ENCODE results near the gene MRM2. TPM values are rescaled to one million over a fixed set of nuclear protein-coding genes. Genes with fewer than 3 reads are reported as not detected.

The MRM2 gene
- total and polyA plus RNA-seq, 8 donors: 9.9 to 22.3 (median 17.9) TPM

- no peak overlapping the region for H3K4me3 ChIP-seq
- TF ChIP-seq POLR2AphosphoS5 (IDR thresholded peaks at IDR 0.05): no peak
- no peak for TF ChIP-seq EP300 (IDR thresholded peaks at IDR 0.05)
- no peak for TF ChIP-seq POLR2A (IDR thresholded peaks at IDR 0.05)
- no peak for TF ChIP-seq CTCF (IDR thresholded peaks at IDR 0.05)
- H3K27ac ChIP-seq: no peak overlapping the region
- WGBS, 5 donors: 81 to 86% (median 83%) methylated on average over 24 to 25 of the region's 25 CpGs
- no peak for DNase-seq
- H3K4me1 ChIP-seq: peaks cover 18 to 50% (median 29%) of the 10 kb centered on the region in 4 donors
- no peaks in the 10 kb centered on the region for H3K27me3 ChIP-seq
- H3K9me3 ChIP-seq: no peaks in the 10 kb centered on the region
- intact Hi-C loops (cut with DNase I; ENCODE audit: low total_unique reads): loop anchor here (10.0 kb wide), 1 partner anchor 100 kb away; no protein-coding TSS in a partner anchor
- peaks cover under 1 to 6% (median 2%) of the 10 kb centered on the region in 4 donors for H3K36me3 ChIP-seq
Observed at GRCh38 chr7:2244404-2244995, 2.5 kb upstream of the MRM2 start.

GRCh38 chr7:2243458-2243857 is 1.5 kb upstream of the MRM2 start:
- Histone ChIP-seq H3K4me1 (peaks cover 18 to 40% (median 27%) of the 10 kb centered on the region in 4 donors), H3K27me3 (no peaks in the 10 kb centered on the region), H3K4me3 (no peak overlapping the region), H3K36me3 (peaks cover 8 to 16% (median 12%) of the 10 kb centered on the region in 4 donors), H3K27ac (no peak overlapping the region), H3K9me3 (no peaks in the 10 kb centered on the region)
- WGBS, 5 donors: 76 to 90% (median 78%) methylated on average over 12 of the region's 12 CpGs
- intact Hi-C loops (cut with DNase I; ENCODE audit: low total_unique reads): loop anchor here (10.0 kb wide), 1 partner anchor 101 kb away; no protein-coding TSS in a partner anchor
- DNase-seq: no peak
- TF ChIP-seq EP300 (IDR thresholded peaks at IDR 0.05): no peak
- TF ChIP-seq POLR2AphosphoS5 (IDR thresholded peaks at IDR 0.05): no peak
- TF ChIP-seq CTCF (IDR thresholded peaks at IDR 0.05): no peak
- no peak for TF ChIP-seq POLR2A (IDR thresholded peaks at IDR 0.05)

GRCh38 chr7:2242541-2243429 is 780 bp upstream of the MRM2 start:
- DNase-seq: peak in 1 of 2 donors; percentile 37
- intact Hi-C loops (cut with DNase I; ENCODE audit: low total_unique reads): loop anchor here (10.0 kb wide), 1 partner anchor 102 kb away; no protein-coding TSS in a partner anchor
- H3K27me3 ChIP-seq: no peaks in the 10 kb centered on the region
- WGBS, 5 donors: 10 to 30% (median 17%) methylated on average over 19 to 21 of the region's 21 CpGs
- H3K4me1 ChIP-seq: peaks cover 18 to 37% (median 27%) of the 10 kb centered on the region in 4 donors
- peak overlapping the region; percentile 69 to 100 (median 98) for H3K4me3 ChIP-seq
- no peaks in the 10 kb centered on the region for H3K9me3 ChIP-seq
- no peak for TF ChIP-seq CTCF (IDR thresholded peaks at IDR 0.05)
- no peak for TF ChIP-seq POLR2AphosphoS5 (IDR thresholded peaks at IDR 0.05)
- peak overlapping the region; percentile 65 to 91 (median 78) for H3K27ac ChIP-seq
- H3K36me3 ChIP-seq: peaks cover 14 to 23% (median 19%) of the 10 kb centered on the region in 4 donors

GRCh38 chr7:2239242-2239641 is 2.8 kb downstream of the MRM2 start:
- Histone ChIP-seq H3K36me3 (peaks cover 25 to 58% (median 50%) of the 10 kb centered on the region in 4 donors), H3K4me3 (no peak overlapping the region), H3K9me3 (no peaks in the 10 kb centered on the region), H3K4me1 (peaks cover 18 to 30% (median 27%) of the 10 kb centered on the region in 4 donors), H3K27ac (no peak overlapping the region), H3K27me3 (no peaks in the 10 kb centered on the region)
- no peak for DNase-seq
- intact Hi-C loops (cut with DNase I; ENCODE audit: low total_unique reads): no loop called here
- TF ChIP-seq EP300 (IDR thresholded peaks at IDR 0.05) (no peak), CTCF (IDR thresholded peaks at IDR 0.05) (no peak), POLR2A (IDR thresholded peaks at IDR 0.05) (no peak), POLR2AphosphoS5 (IDR thresholded peaks at IDR 0.05) (no peak)
- 91 to 99% (median 95%) methylated on average over 11 to 17 of the region's 17 CpGs for WGBS, 5 donors

Measured in stomach (tissue), 9 donors.